Right renal pelvis (tissue), 4 donors: ENCODE measurements around the gene RASSF8. TPM values are rescaled to one million over a fixed set of nuclear protein-coding genes. Genes with fewer than 3 reads are reported as not detected.

Source experiments
- DNase-seq, 4 donors: peaks; one replicate each; pipeline ENCODE4 v3.0.0-alpha.2; 2013; ENCODE audit warnings: low read depth in 4 of 4, low spot score in 3 of 4, missing footprints in 1 of 4
- polyA plus RNA-seq, 4 donors: library from polyadenylated mRNA; unstranded; fragments of 120-200 nt; gene quantifications; one replicate each; pipeline ENCODE4 v1.2.1, GENCODE V29; 2013; ENCODE audit not compliant: insufficient read length in 4 of 4

The RASSF8 gene
- polyA plus RNA-seq, 4 donors: 59.5 to 85.8 (median 69.3) TPM

- DNase-seq: no peak
These were observed 68.2 kb downstream of the RASSF8 start for GRCh38 chr12:26026713-26027112.

DNA sequence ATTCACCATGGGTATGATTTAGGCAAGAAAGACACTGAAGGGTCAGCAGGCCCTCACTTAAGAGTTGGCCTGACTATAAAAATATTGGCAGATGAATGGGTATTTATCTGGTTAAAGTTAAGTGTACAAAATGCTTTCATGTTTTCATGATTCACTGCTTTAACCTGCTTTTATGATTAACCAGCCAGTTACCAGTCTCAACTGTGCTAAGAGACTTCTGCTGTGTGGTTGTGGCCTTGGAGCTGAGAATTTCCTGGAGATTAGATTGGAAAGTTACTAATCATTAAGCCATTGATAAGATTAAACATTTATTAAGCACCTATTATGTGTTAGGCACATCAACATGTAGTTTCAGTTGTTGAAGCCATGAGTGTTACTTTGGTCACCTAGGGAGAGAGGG lies 68.9 kb downstream of the RASSF8 start:
- DNase-seq: no peak

GRCh38 chr12:26028953-26029735 lies 70.7 kb downstream of the RASSF8 start:
- peak in 3 of 4 donors; percentile 23 to 44 (median 25) for DNase-seq

GRCh38 chr12:26029736-26030022 lies 71.2 kb downstream of the RASSF8 start:
- no peak for DNase-seq

DNA sequence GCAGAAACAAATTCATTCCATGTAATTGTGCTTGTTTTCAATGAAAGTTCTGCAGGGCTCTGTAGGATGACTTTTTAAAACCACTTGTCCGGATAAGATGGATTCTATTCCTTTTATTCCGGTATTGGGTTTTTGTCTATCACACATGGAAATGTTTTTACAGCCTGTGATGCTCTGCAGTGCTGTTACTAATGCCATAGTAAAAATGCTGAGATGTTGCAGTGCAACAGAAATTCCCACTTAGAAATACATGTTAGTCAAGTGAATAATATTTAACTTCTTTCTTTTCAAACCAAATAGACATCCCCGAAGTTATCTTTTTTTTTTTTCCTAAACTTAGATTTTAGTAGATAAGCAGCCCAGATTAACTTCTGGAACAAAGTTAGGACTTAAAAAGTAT lies 71.9 kb downstream of the RASSF8 start:
- DNase-seq: no peak

GRCh38 chr12:26031318-26031717 lies 72.8 kb downstream of the RASSF8 start:
- no peak for DNase-seq

DNA sequence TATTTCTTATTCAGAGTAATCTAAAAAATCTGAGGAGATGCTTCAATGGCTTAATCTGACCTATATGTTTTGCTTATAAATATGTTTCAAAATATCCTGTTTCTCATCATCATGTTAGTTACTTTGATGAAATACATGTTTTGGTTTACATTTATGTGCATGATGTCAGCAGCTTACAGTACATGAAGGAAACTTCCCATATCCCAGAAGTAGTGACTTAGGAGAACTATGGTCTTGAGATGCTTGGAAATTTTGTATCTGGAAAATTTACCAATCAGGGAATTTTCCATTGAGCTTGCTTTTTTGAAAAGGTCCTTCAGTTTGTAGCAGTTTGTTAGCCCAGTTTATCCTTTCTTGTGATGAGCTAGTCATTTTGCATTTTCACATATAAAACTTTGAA lies 73.3 kb downstream of the RASSF8 start:
- DNase-seq: no peak

DNA sequence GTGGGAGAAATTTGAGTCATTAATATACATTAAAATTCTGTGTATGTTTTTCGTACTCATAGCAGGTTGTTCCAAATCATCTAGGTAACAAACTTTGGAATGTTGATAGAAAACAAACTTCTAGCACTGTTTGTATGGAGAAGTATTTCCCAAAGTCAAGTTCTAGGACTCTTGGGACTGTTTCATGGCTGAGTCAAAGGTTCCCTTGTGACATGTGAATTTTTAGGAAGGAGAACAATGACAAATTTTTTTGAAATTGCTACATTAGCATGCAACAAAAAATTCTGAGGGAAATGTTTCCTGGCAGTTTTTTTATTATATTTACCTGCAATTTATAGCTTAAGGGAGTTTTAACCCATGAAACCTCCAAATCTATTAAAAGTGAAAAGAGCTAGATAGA lies 73.8 kb downstream of the RASSF8 start:
- no peak for DNase-seq

DNA sequence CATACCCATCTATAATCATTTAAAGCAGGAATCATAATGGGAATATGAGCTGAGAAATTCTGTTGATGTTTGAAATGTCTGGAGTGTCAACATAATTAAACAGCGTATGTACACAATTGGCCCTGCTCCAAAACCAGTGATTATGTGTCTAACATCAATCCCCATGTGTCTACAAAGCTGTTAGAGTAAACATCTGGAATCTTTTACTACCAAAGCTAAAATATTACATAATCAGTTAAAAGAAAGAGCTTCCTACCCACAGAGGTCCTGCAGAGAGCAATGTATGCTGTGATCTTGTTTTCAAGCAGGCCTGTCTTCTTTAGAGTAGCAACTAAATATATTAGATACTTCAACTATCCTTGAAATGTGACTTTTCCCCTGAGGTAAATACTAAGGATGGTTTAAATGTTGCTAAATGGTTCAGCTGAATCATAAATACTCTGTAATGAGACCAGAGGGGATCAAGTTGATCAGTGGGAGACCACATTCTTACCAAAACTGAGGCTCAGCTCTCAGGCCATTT lies 74.3 kb downstream of the RASSF8 start:
- DNase-seq: no peak

- DNase-seq: no peak
These were observed 76.1 kb downstream of the RASSF8 start for GRCh38 chr12:26034371-26035142.

DNA sequence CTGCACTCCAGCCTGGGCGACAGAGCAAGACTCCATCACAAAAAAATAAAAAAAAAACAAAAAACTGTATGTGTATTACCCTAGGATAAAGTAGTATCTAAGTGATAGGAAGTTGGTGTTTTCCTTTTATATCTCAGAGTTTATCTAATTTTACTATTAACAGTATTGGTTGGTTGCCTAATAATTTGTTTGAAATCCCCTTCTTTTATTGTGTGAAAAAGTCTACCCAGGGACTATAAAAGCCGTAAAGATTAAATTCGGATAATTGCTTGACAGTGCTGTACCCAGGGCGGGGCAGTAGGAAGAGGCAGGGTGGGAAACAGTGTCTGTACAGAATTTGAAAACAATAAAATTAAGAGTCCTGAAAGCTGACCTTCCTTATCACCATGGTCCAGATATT lies 78.4 kb downstream of the RASSF8 start:
- DNase-seq: no peak

GRCh38 chr12:26037615-26038220 lies 79.2 kb downstream of the RASSF8 start:
- no peak for DNase-seq

GRCh38 chr12:26042645-26043044 lies 84.2 kb downstream of the RASSF8 start:
- DNase-seq: no peak

GRCh38 chr12:26043135-26044006 lies 84.9 kb downstream of the RASSF8 start:
- no peak for DNase-seq

GRCh38 chr12:26044007-26044394 lies 85.5 kb downstream of the RASSF8 start:
- no peak for DNase-seq

DNA sequence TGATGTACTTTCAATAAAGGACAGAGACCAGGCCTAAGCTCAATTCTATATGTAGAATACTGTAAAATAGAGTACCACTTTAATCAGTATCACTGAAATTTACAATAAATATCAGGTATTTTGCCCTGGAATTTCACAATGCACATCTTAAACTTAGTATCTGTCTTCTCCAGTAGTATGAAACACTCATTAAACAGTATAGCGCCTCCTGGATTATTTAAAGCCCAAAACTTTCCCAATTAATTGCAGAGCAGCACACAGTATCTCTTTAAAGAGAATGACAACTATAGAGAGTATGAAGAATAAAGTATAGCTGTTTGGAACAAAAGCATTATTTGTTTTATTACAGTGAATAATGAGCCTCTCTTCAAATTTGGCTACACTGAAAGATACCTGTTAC lies 86.1 kb downstream of the RASSF8 start:
- DNase-seq: no peak

DNA sequence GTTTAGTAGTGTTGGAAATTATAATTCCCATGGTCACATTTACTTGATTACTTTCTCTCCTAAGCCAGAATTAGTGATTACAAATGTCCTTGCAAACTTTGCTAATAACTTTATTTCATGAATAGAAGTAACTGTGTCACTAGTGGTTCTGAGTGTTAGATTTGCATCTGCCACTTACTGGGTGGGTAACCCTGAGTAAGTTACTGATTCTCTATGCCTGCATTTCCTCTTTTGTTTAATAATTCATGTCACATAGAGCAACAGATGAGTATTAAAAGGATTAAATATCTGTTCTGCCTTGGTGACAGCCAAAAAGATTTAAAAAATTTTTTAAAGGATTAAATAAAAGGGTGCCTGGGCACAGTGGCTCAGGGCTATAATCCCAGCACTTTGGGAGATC lies 87.7 kb downstream of the RASSF8 start:
- no peak for DNase-seq

DNA sequence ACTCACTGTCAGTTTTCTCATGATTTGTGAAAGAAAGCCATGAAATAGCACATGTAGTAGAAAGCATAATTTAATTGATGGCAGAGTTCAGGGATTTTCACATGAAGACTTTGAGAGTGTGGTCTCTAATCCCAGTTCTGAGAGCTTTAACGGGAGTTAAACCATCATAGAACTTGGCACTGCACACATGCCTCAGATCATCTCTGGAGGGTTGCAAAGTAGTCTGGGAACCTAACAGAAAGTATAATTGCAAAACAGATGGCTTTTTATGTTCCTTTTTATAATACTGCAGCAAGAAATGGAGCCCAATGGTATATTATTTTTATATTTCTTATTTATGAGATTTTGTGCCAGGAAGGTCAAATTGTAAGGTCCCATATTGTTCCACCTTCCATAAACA lies 88.4 kb downstream of the RASSF8 start:
- no peak for DNase-seq

DNA sequence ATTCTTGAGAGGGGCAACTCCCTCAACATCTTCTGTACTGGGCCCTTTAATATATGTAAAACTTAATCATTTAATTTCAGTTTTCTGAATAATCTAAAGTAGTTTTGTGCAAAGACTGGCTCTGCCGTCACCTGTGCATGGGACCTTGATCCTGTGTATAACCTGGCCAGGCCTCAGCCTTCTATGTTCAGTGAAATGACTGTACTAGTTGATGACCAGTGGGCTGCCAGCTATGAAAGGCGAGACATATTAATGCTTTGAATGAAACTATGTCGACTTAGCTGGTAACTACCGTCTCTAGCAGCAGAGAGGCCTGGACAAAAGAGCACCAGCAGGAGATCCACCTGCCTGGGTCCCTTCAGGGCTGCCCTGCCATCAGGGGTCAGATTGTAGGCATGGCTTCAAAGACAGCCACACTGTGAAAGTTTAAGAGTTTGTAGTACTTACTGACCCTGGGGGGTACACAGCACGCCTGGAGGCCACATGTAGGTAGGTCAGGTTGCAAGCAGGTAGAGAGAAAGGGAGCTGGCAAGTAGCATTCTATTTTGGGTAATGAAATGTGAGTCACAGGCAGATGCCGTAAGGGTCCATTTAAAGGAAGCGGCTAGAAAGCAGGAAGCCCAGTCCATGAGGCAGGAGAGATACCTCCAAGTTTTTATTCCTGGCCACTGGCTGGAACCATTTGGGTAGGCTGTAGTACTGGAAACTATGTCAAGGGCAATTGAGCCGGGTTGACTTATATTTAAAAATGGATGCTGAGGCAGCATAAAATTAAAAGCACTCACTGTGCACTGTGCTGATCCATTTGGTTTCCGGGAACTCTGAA lies 89.1 kb downstream of the RASSF8 start:
- DNase-seq: no peak

DNA sequence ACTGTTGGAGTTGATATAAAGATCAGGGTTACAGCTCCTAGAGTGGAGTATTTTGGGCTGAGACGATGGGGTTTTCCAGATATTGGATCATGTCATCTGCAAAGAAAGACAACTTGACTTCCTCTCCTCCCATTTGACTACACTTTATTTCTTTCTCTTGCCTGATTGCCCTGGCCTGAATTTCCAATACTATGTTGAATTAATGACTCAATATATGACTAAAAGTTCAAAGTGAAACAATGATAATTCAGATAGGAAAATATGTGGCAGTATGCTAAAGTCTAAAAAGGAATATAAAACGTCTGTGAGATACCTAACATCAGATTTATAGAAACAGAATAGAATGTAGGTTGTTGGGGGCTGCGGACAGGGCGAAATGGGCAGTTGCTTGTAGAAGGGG lies 94.2 kb downstream of the RASSF8 start:
- no peak for DNase-seq
